SK-N-MC (cell line): ENCODE measurements around the gene CFLAR.

Experiments used
- DNase-seq: peaks from one replicate; pipeline ENCODE4 v3.0.0-alpha.2; 2011; ENCODE audit warnings: low read depth, low spot score
- H3K27ac ChIP-seq: fragments of 200-600 bp; sonication (generic); 2 replicates; pipeline ENCODE4 v1.5.1; 2016; ENCODE audit warnings: mixed run types
- H3K36me3 ChIP-seq: fragments of 200-600 bp; sonication (generic); 2 replicates; pipeline ENCODE4 v1.6.1; 2017; ENCODE audit warnings: antibody characterized with exemption, low read length, mixed read lengths; ENCODE audit not compliant: insufficient read depth
- H3K4me3 ChIP-seq: fragments of 200-600 bp; sonication (generic); 2 replicates; pipeline ENCODE4 v1.5.1; 2016
- H3K9ac ChIP-seq: fragments of 200-600 bp; sonication (generic); 2 replicates; pipeline ENCODE4 v1.8.0; 2017; ENCODE audit warnings: mixed run types, mixed read lengths; ENCODE audit not compliant: insufficient read length
- H3K9me3 ChIP-seq: fragments of 200-600 bp; sonication (generic); 2 replicates; pipeline ENCODE4 v1.6.1; 2017; ENCODE audit warnings: low read depth, mild to moderate bottlenecking, antibody characterized with exemption, low read length, moderate library complexity, mixed read lengths
- EZH2 ChIP-seq: fragments of 200-600 bp; sonication (generic); IDR thresholded peaks from one replicate; pipeline ENCODE4 v1.6.1; 2017; ENCODE audit warnings: antibody characterized with exemption
- FOXP2 ChIP-seq: optimal IDR thresholded peaks from 2 replicates; pipeline ENCODE3; 2011; ENCODE audit warnings: mild to moderate bottlenecking, moderate library complexity; ENCODE audit not compliant: insufficient read depth; ENCODE audit errors: extremely low read length, control extremely low read depth
- POLR2AphosphoS5 ChIP-seq: IDR thresholded peaks from 2 replicates; pipeline ENCODE4 v1.6.1; 2012; ENCODE audit warnings: mild to moderate bottlenecking, low read depth, low read length, borderline replicate concordance

The CFLAR gene

GRCh38 chr2:201203916-201204654, 88.1 kb downstream of the CFLAR start:
- peak overlapping the region; percentile 45 for H3K4me3 ChIP-seq
- peak; percentile 92 for DNase-seq
- H3K9me3 ChIP-seq: no peaks in the 10 kb centered on the region
- no peaks in the 10 kb centered on the region for H3K36me3 ChIP-seq
- no peak overlapping the region for H3K9ac ChIP-seq
- peak overlapping the region; percentile 71; the same call in 1 of the 2 replicates for H3K27ac ChIP-seq
- TF ChIP-seq POLR2AphosphoS5 (peak; percentile 74; the same call in 1 of the 2 replicates), EZH2 (no peak), FOXP2 (peak; percentile 96)

GRCh38 chr2:201204655-201205514, 88.9 kb downstream of the CFLAR start:
- Histone ChIP-seq H3K4me3 (peak overlapping the region; percentile 45; the same call in 1 of the 2 replicates), H3K9ac (no peak overlapping the region), H3K9me3 (no peaks in the 10 kb centered on the region), H3K27ac (peak overlapping the region; percentile 71; the same call in 1 of the 2 replicates), H3K36me3 (no peaks in the 10 kb centered on the region)
- DNase-seq: no peak
- TF ChIP-seq FOXP2: no peak
- no peak for TF ChIP-seq POLR2AphosphoS5
- no peak for TF ChIP-seq EZH2

- Histone ChIP-seq H3K36me3 (no peaks in the 10 kb centered on the region), H3K4me3 (no peak overlapping the region), H3K9ac (no peak overlapping the region), H3K9me3 (no peaks in the 10 kb centered on the region), H3K27ac (peak overlapping the region; percentile 70; the same call in 1 of the 2 replicates)
- DNase-seq: no peak
- TF ChIP-seq FOXP2 (no peak), EZH2 (no peak), POLR2AphosphoS5 (no peak)
Observed at GRCh38 chr2:201205515-201205849, 89.5 kb downstream of the CFLAR start.

- Histone ChIP-seq H3K9ac (no peak overlapping the region), H3K36me3 (no peaks in the 10 kb centered on the region), H3K4me3 (no peak overlapping the region), H3K27ac (peak overlapping the region; percentile 4; the same call in 1 of the 2 replicates), H3K9me3 (no peaks in the 10 kb centered on the region)
- TF ChIP-seq POLR2AphosphoS5 (no peak), FOXP2 (no peak), EZH2 (no peak)
- no peak for DNase-seq
Observed at GRCh38 chr2:201208563-201209252, 92.7 kb downstream of the CFLAR start.

- H3K36me3 ChIP-seq: no peaks in the 10 kb centered on the region
- no peak overlapping the region for H3K4me3 ChIP-seq
- H3K9me3 ChIP-seq: no peaks in the 10 kb centered on the region
- DNase-seq: no peak
- no peak overlapping the region for H3K27ac ChIP-seq
- TF ChIP-seq POLR2AphosphoS5 (no peak), FOXP2 (no peak), EZH2 (no peak)
- H3K9ac ChIP-seq: no peak overlapping the region
Observed at GRCh38 chr2:201215963-201216362, 100.0 kb downstream of the CFLAR start.

GRCh38 chr2:201216918-201217317, 101.0 kb downstream of the CFLAR start:
- Histone ChIP-seq H3K9ac (no peak overlapping the region), H3K4me3 (no peak overlapping the region), H3K27ac (no peak overlapping the region), H3K36me3 (no peaks in the 10 kb centered on the region), H3K9me3 (no peaks in the 10 kb centered on the region)
- DNase-seq: no peak
- TF ChIP-seq EZH2 (no peak), POLR2AphosphoS5 (no peak), FOXP2 (no peak)

GRCh38 chr2:201218780-201219179, 102.8 kb downstream of the CFLAR start:
- H3K4me3 ChIP-seq: no peak overlapping the region
- no peak for DNase-seq
- H3K27ac ChIP-seq: no peak overlapping the region
- TF ChIP-seq EZH2: no peak
- TF ChIP-seq FOXP2: no peak
- no peak for TF ChIP-seq POLR2AphosphoS5
- H3K36me3 ChIP-seq: no peaks in the 10 kb centered on the region
- no peaks in the 10 kb centered on the region for H3K9me3 ChIP-seq
- no peak overlapping the region for H3K9ac ChIP-seq
